HepG2 (cell line): ENCODE measurements around the gene IQGAP2. TPM values are rescaled to one million over a fixed set of nuclear protein-coding genes. Genes with fewer than 3 reads are reported as not detected.

Source experiments
- ATAC-seq: fragments of 200-7000 bp; cut with Tn5 transposase; 3 replicates; pipeline ENCODE4 v1.9.1; 2020; ENCODE audit warnings: mild to moderate bottlenecking, moderate library complexity
- BruUV-seq: library from RNA; stranded (reverse); fragments of 400-500 nt; replicated peaks from 2 replicates; lab custom pipeline; 2021; lab: Mats Ljungman, UMichigan
- CTCF ChIA-PET: fragments of 300-600 bp; formaldehyde crosslinking; extraction: SDS; loops from one replicate; lab custom pipeline; 2021; ENCODE audit warnings: low total read pairs, inconsistent platforms, low intra/inter-chr PET ratio; lab: Yijun Ruan, JAX
- POLR2A ChIA-PET: fragments of 350-600 bp; sonication (Branson Sonifier 250); formaldehyde crosslinking; loops from one replicate; lab custom pipeline; 2020; ENCODE audit warnings: antibody characterized with exemption, inconsistent platforms; lab: Yijun Ruan, JAX
- DNase-seq: peaks from one replicate; pipeline ENCODE4 v3.0.0-alpha.2; 2015; ENCODE audit warnings: low spot score
- FAIRE-seq: peaks from 3 replicates; lab custom pipeline; 2011; peaks lifted over from hg19 to GRCh38; lab: Jason Lieb, UNC
- H2AFZ ChIP-seq: one replicate; pipeline ENCODE4 v1.6.1; 2011; ENCODE audit warnings: low read length, inconsistent platforms
- H3K27ac ChIP-seq: fragments of 300-600 bp; 3 replicates; pipeline ENCODE4 v1.8.0; 2011; ENCODE audit warnings: mixed run types, mild to moderate bottlenecking, mixed read lengths, low read length, inconsistent platforms; ENCODE audit not compliant: insufficient read depth; ENCODE audit errors: extremely low read length
- H3K27me3 ChIP-seq, 2 experiments: fragments of 200-600 bp in 1 of 2; 2 replicates in 1 of 2; 3 replicates in 1 of 2; pipeline versions ENCODE4 v1.6.0 to v1.8.0; 2011; ENCODE audit warnings: low read length in 2 of 2, mild to moderate bottlenecking in 2 of 2, moderate library complexity in 2 of 2, inconsistent platforms in 1 of 2; ENCODE audit not compliant: insufficient read depth in 2 of 2, control insufficient read depth in 1 of 2
- H3K36me3 ChIP-seq, 2 experiments: fragments of 200-600 bp in 1 of 2; replicated peaks in 1 of 2; 2 replicates in 1 of 2; 3 replicates in 1 of 2; pipeline versions ENCODE4 v1.5.1 to v1.8.0; 2011; ENCODE audit warnings: low read length in 2 of 2, inconsistent platforms in 1 of 2; ENCODE audit not compliant: insufficient read depth in 2 of 2, control insufficient read depth in 1 of 2
- H3K4me1 ChIP-seq: 2 replicates; pipeline ENCODE4 v1.5.1; 2012; ENCODE audit warnings: low read length, inconsistent platforms; ENCODE audit not compliant: insufficient read depth
- H3K4me2 ChIP-seq: 2 replicates; pipeline ENCODE4 v1.6.0; 2011; ENCODE audit warnings: low read depth, low read length, inconsistent platforms
- H3K4me3 ChIP-seq, 3 experiments: fragments of 200-600 bp in 1 of 3; sonication (generic), shearing (Covaris generic) in 1 of 3; replicated peaks in 1 of 3; 2 replicates each; pipeline ENCODE4 v1.5.1; 2011 to 2016; ENCODE audit warnings: low read length in 3 of 3, inconsistent platforms in 2 of 3, low read depth in 2 of 3, mild to moderate bottlenecking in 2 of 3, control low read depth in 1 of 3, mixed read lengths in 1 of 3; ENCODE audit not compliant: insufficient read depth in 1 of 3
- H3K79me2 ChIP-seq: one replicate; pipeline ENCODE4 v1.6.1; 2011; ENCODE audit warnings: low read length, inconsistent platforms; ENCODE audit not compliant: insufficient read depth
- H3K9ac ChIP-seq: 2 replicates; pipeline ENCODE4 v1.6.0; 2011; ENCODE audit warnings: mild to moderate bottlenecking, low read depth, low read length, inconsistent platforms; ENCODE audit not compliant: insufficient read depth
- H3K9me3 ChIP-seq: 2 replicates; pipeline ENCODE4 v1.5.1; 2012; ENCODE audit warnings: mild to moderate bottlenecking, low read length
- H4K20me1 ChIP-seq: 2 replicates; pipeline ENCODE4 v1.6.0; 2011; ENCODE audit warnings: inconsistent platforms, mild to moderate bottlenecking, low read length, moderate library complexity; ENCODE audit not compliant: insufficient read depth
- AFF4 ChIP-seq: sonication (generic); formaldehyde crosslinking; IDR thresholded peaks from 2 replicates; pipeline ENCODE4 v1.4.0; 2020; ENCODE audit warnings: missing genetic modification reagents
- ARHGAP35 ChIP-seq: sonication (generic); formaldehyde crosslinking; IDR thresholded peaks from 2 replicates; pipeline ENCODE4 v1.9.0; 2022; ENCODE audit warnings: mild to moderate bottlenecking, inconsistent platforms, moderate library complexity, missing genetic modification reagents, borderline replicate concordance
- DRAP1 ChIP-seq: IDR thresholded peaks from 2 replicates; pipeline ENCODE4 v1.6.1; 2016; ENCODE audit warnings: missing genetic modification reagents, missing compliant biosample characterization
- FOXP4 ChIP-seq: sonication (generic); formaldehyde crosslinking; IDR thresholded peaks from 2 replicates; pipeline ENCODE4 v1.4.0; 2020; ENCODE audit warnings: missing genetic modification reagents
- HNF1B ChIP-seq: sonication (generic); formaldehyde crosslinking; IDR thresholded peaks from 2 replicates; pipeline ENCODE4 v1.5.1; 2020; ENCODE audit warnings: mild to moderate bottlenecking, moderate library complexity, missing genetic modification reagents
- HNRNPLL ChIP-seq: fragments of 200-400 bp; formaldehyde crosslinking; IDR thresholded peaks from 2 replicates; pipeline ENCODE4 v1.6.1; 2017; ENCODE audit warnings: mild to moderate bottlenecking, low read depth, low read length; ENCODE audit not compliant: poor library complexity, severe bottlenecking
- KDM2A ChIP-seq: sonication (generic); formaldehyde crosslinking; IDR thresholded peaks from 2 replicates; pipeline ENCODE4 v1.4.0; 2020; ENCODE audit warnings: low read depth, missing genetic modification reagents, borderline replicate concordance
- KDM3A ChIP-seq: IDR thresholded peaks from 2 replicates; pipeline ENCODE4 v1.6.1; 2018; ENCODE audit warnings: low read depth, missing compliant biosample characterization
- MZF1 ChIP-seq: sonication (generic); formaldehyde crosslinking; IDR thresholded peaks from 2 replicates; pipeline ENCODE4 v1.8.1; 2023; ENCODE audit warnings: mild to moderate bottlenecking, missing genetic modification reagents, borderline replicate concordance
- RXRB ChIP-seq: IDR thresholded peaks from 2 replicates; pipeline ENCODE4 v1.6.1; 2016; ENCODE audit warnings: borderline replicate concordance, missing genetic modification reagents, missing compliant biosample characterization
- SPEN ChIP-seq: sonication (generic); formaldehyde crosslinking; IDR thresholded peaks from 2 replicates; pipeline ENCODE4 v1.5.1; 2020; ENCODE audit warnings: low read depth, mild to moderate bottlenecking, missing genetic modification reagents
- TFDP1 ChIP-seq: IDR thresholded peaks from 2 replicates; pipeline ENCODE4 v1.6.1; 2016; ENCODE audit warnings: missing compliant biosample characterization, missing genetic modification reagents, borderline replicate concordance
- ZNF446 ChIP-seq: sonication (generic); formaldehyde crosslinking; IDR thresholded peaks from 2 replicates; pipeline ENCODE4 v1.5.0; 2020; ENCODE audit warnings: mild to moderate bottlenecking, missing genetic modification reagents
- ZNF891 ChIP-seq: sonication (generic); formaldehyde crosslinking; IDR thresholded peaks from 2 replicates; pipeline ENCODE4 v1.5.0; 2020; ENCODE audit warnings: mild to moderate bottlenecking, missing genetic modification reagents
- WGBS: methylation state at CpG from one replicate; pipeline ENCODE4 v1.1.6; 2017; ENCODE audit warnings: low lambda C conversion rate; 5-methylcytosine and 5-hydroxymethylcytosine counted together
- in situ Hi-C: cut with HindIII; loops from 2 replicates; pipeline ENCODE4 v1.10.0; 2017; ENCODE audit warnings: low pct_unique_long_range_greater_than_20kb; ENCODE audit not compliant: extremely low pct_ligation_motif_present
- intact Hi-C: fragments of 100-400 bp; cut with micrococcal nuclease; formaldehyde crosslinking; loops from one replicate; pipeline ENCODE4 v1.10.0; 2022; ENCODE audit not compliant: unreplicated experiment
- polyA plus RNA-seq, 8 experiments: library from polyadenylated mRNA; depleted of rRNA in 3 of 8; stranded (reverse) in 7 of 8; unstranded in 1 of 8; fragments of >200 nt; fragmentation: Illumina TruSeq in 4 of 8; extraction: Trizol in 4 of 8; gene quantifications; 2 replicates each; pipeline versions ENCODE4 v1.2.1 to v1.2.3, GENCODE V29; 2011 to 2016; ENCODE audit warnings: low read depth in 4 of 8, missing spikeins in 1 of 8, mixed read lengths in 1 of 8; ENCODE audit not compliant: insufficient read depth in 1 of 8
- total RNA-seq, 5 experiments: library from RNA; depleted of rRNA; stranded (reverse); fragments of >200 nt; fragmentation: Illumina TruSeq; extraction: Trizol; gene quantifications; 2 replicates each; pipeline ENCODE4 v1.2.3, GENCODE V29; 2016; ENCODE audit warnings: low read depth in 1 of 5

Gene IQGAP2
- total and polyA plus RNA-seq, 2 of the 13 experiments (the other 11 are each of a cell fraction or from before 2014, with no cell fraction given), result 35.2 to 83.3 TPM

GRCh38 chr5:76485511-76485910, 82.4 kb downstream of the IQGAP2 start (continued):
- TF ChIP-seq HNF1B (CRISPR knock-in tag) (no peak), KDM2A (CRISPR knock-in tag) (no peak), KDM3A (CRISPR knock-in tag) (no peak)
- TF ChIP-seq, all 625 proteins: peak for 0

- POLR2A ChIA-PET, result no interaction called here
- FAIRE-seq, result no peak
- in situ Hi-C loops, result no loop called here
Observed at GRCh38 chr5:76487386-76487785, 84.3 kb downstream of the IQGAP2 start.

More at GRCh38 chr5:76487386-76487785, 84.3 kb downstream of the IQGAP2 start:
- no TSS peak for BruUV-seq
- no peak overlapping the region for H2AFZ ChIP-seq
- H3K79me2 ChIP-seq, result peaks cover 32% of the 10 kb centered on the region
- H3K9me3 ChIP-seq, result no peaks in the 10 kb centered on the region
- no peak overlapping the region for H3K9ac ChIP-seq
- DNase-seq (no peak), ATAC-seq (no peak)
- H4K20me1 ChIP-seq, result no peaks in the 10 kb centered on the region
- WGBS, result 97% methylated on average over 4 of the region's 4 CpGs
- intact Hi-C loops, result no loop called here
- CTCF ChIA-PET, result no interaction called here
- no peak overlapping the region for H3K4me3 ChIP-seq
- H3K4me2 ChIP-seq, result no peak overlapping the region
- H3K27ac ChIP-seq, result no peak overlapping the region
- no peaks in the 10 kb centered on the region for H3K27me3 ChIP-seq
- TF ChIP-seq RXRB (CRISPR knock-in tag) (no peak), AFF4 (CRISPR knock-in tag) (no peak), SPEN (CRISPR knock-in tag) (no peak), DRAP1 (CRISPR knock-in tag) (no peak), ZNF891 (CRISPR knock-in tag) (no peak), MZF1 (CRISPR knock-in tag) (no peak), ZNF446 (CRISPR knock-in tag) (no peak), ARHGAP35 (no peak), TFDP1 (no peak), FOXP4 (CRISPR knock-in tag) (no peak), HNRNPLL (no peak)
- TF ChIP-seq, all 625 proteins: peak for 0
- Histone ChIP-seq H3K4me1 (peaks cover 65% of the 10 kb centered on the region), H3K36me3 (no peaks in the 10 kb centered on the region; a peak in 1 of 5 replicates)
